Heart right ventricle (tissue), 16 donors: ENCODE results near the gene PPP1R14C. TPM values are rescaled to one million over a fixed set of nuclear protein-coding genes. Genes with fewer than 3 reads are reported as not detected.

Experiments
- ATAC-seq, 8 donors: fragments of 200-7000 bp; cut with Tn5 transposase; one replicate each; pipeline ENCODE4 v1.9.1; 2020; ENCODE audit warnings: mild to moderate bottlenecking in 8 of 8, moderate library complexity in 8 of 8, moderate number of reproducible peaks in 1 of 8
- DNase-seq, 2 donors: peaks; one replicate each; pipeline ENCODE4 v3.0.0-alpha.2; 2020
- H3K27ac ChIP-seq, 10 donors: fragments of 200-600 bp; sonication (generic) in 2 of 10; one replicate each; pipeline versions ENCODE4 v1.5.0 to v1.8.0; 2020 to 2022; ENCODE audit warnings: mild to moderate bottlenecking in 3 of 10
- H3K27me3 ChIP-seq, 7 donors: fragments of 200-600 bp; one replicate each; pipeline ENCODE4 v1.8.0; 2021 to 2022; ENCODE audit warnings: mild to moderate bottlenecking in 2 of 7
- H3K36me3 ChIP-seq, 9 donors: fragments of 200-600 bp; sonication (generic) in 1 of 9; one replicate each; pipeline versions ENCODE4 v1.5.0 to v1.8.0; 2020 to 2022; ENCODE audit warnings: mild to moderate bottlenecking in 2 of 9
- H3K4me1 ChIP-seq, 9 donors: fragments of 200-600 bp; sonication (generic) in 1 of 9; one replicate each; pipeline versions ENCODE4 v1.5.0 to v1.8.0; 2020 to 2022; ENCODE audit warnings: mild to moderate bottlenecking in 4 of 9
- H3K4me3 ChIP-seq, 10 donors: fragments of 200-600 bp; sonication (generic) in 2 of 10; one replicate each; pipeline versions ENCODE4 v1.5.0 to v1.8.0; 2020 to 2022; ENCODE audit warnings: mild to moderate bottlenecking in 7 of 10, moderate library complexity in 2 of 10
- H3K9me3 ChIP-seq, 11 donors: fragments of 200-600 bp in 10 of 11; sonication (generic) in 2 of 11; one replicate each; pipeline versions ENCODE4 v1.5.0 to v1.8.0; 2013 to 2022; ENCODE audit warnings: mild to moderate bottlenecking in 2 of 11, control low read depth in 1 of 11, moderate library complexity in 1 of 11
- CTCF ChIP-seq, 9 donors: fragments of 200-600 bp; sonication (generic) in 2 of 9; IDR thresholded peaks; one replicate each; pipeline versions ENCODE4 v1.5.0 to v1.8.0; 2021 to 2022; ENCODE audit warnings: antibody characterized with exemption in 9 of 9, mild to moderate bottlenecking in 5 of 9, moderate library complexity in 1 of 9
- WGBS, 2 donors: extraction: QIAGEN DNeasy Blood & Tissue Kit; methylation state at CpG; one replicate each; pipeline ENCODE4 v1.1.7; 2013; ENCODE audit warnings: inconsistent platforms in 1 of 2; 5-methylcytosine and 5-hydroxymethylcytosine counted together
- intact Hi-C, 10 donors: fragments of 100-400 bp; cut with DNase I; formaldehyde crosslinking; loops; one replicate each; pipeline versions ENCODE4 v1.11.1 to v1.14.2; 2022
- long read RNA-seq, 3 donors: library from polyadenylated mRNA; unstranded; transcript quantifications; one replicate each; pipeline ENCODE4 v2.0.0, GENCODE V29; 2020 to 2021
- polyA plus RNA-seq, 2 donors: library from polyadenylated mRNA; stranded (reverse); fragments of 200-250 nt; gene quantifications; one replicate each; pipeline ENCODE4 v1.2.3, GENCODE V29; 2013
- total RNA-seq, 10 donors: library from RNA; stranded (reverse); fragmentation: NEBNext Ultra II Directional in 3 of 10; extraction: Animal tissue kit (Norgen Biotek cat#: 25700) in 3 of 10; gene quantifications; one replicate each; pipeline versions ENCODE4 v1.2.1 to v1.2.4, GENCODE V29; 2021 to 2023
- donor health status: Arrhythmogenic right ventricular cardiomyopathy.
- donor health status: ischemic (EF 13 %, LVEDD 7.1; RV severe dilation, severe dysfunction).
- donor health status: healthy with polysubstance abuse.
- donor health status: DM: no; HTN: yes; CAD: no.
- donor health status: DM: no; HTN: no; CAD: no.
- donor health status: ischemic (EF 25% LVEDD 6.9; RV normal size, moderate dysfunction).
- donor health status: ischemic (EF 25% LVEDD 5.7; RV mildly dilated, moderate dysfunction).
- donor health status: healthy.
- donor health status: DM: yes; HTN: yes; CAD: no.
- donor health status: Ischemic cardiomyopathy.
- donor health status: ischemic (EF 35%, LVEDD 5.7; RV mildly dilated, moderate dysfunction).
- donor health status: nonischemic (EF 11% LVEDD 7.7; RV severe dilation, severe dysfunction).
- donor health status: DM: yes; HTN: yes; CAD: no.
- donor health status: PGD.
- donor health status: ischemic (EF 29% LVEDD 5.4; RV normal size, mild dysfunction).
- donor health status: nonischemic (EF 23%, LVEDD 6.1; RV moderate dilation, normal function).

Gene PPP1R14C, protein sequence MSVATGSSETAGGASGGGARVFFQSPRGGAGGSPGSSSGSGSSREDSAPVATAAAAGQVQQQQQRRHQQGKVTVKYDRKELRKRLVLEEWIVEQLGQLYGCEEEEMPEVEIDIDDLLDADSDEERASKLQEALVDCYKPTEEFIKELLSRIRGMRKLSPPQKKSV
- total RNA-seq (100 to 1,000 TPM in 4 of 10 donors, 10 to 100 TPM in 6; 75.9 to 145 (median 95.6) TPM), polyA plus RNA-seq (10 to 100 TPM; 22.6 to 41.9 TPM)
- long read RNA-seq, donor 1, transcript PPP1R14C-201 (4 exons, 2,152 nt), result major isoform, 180 of 191 reads
- long read RNA-seq, donor 1, partial matches to known transcripts, result 4 of 191 reads
- long read RNA-seq, donor 1, other reads (novel, unspliced or antisense), result 7 of 191 reads
- long read RNA-seq, donor 2, transcript PPP1R14C-201 (4 exons, 2,152 nt), result major isoform, 282 of 297 reads
- long read RNA-seq, donor 2, partial matches to known transcripts, result 7 of 297 reads
- long read RNA-seq, donor 2, other reads (novel, unspliced or antisense), result 8 of 297 reads
- long read RNA-seq, donor 3, transcript PPP1R14C-201 (4 exons, 2,152 nt), result major isoform, 62 of 88 reads
- long read RNA-seq, donor 3, partial matches to known transcripts, result 4 of 88 reads
- long read RNA-seq, donor 3, other reads (novel, unspliced or antisense), result 22 of 88 reads

- Histone ChIP-seq H3K4me1 (peaks cover 0 to 35% (median 17%) of the 10 kb centered on the region in 9 donors), H3K9me3 (peaks cover 0 to under 1% (median 0%) of the 10 kb centered on the region in 11 donors), H3K36me3 (no peaks in the 10 kb centered on the region), H3K4me3 (peak within 1 kb of the TSS; percentile 16 to 71 (median 62)), H3K27ac (peak within 1 kb of the TSS; percentile 26 to 83 (median 70)), H3K27me3 (peaks cover 0 to 89% (median 67%) of the 10 kb centered on the region in 7 donors)
- ATAC-seq, result peak; percentile 72 to 90 (median 80)
- DNase-seq, result peak; percentile 20 to 50
- intact Hi-C loops, result loop anchor here in 5 of 10 donors (2.0 to 10.0 kb wide), 6 partner anchors 34 to 189 kb away; no protein-coding TSS in a partner anchor
- 1% methylated on average over 85 to 103 of the region's 103 CpGs for WGBS, 2 donors
- TF ChIP-seq CTCF (IDR thresholded peaks at IDR 0.05), result no peak
Observed at GRCh38 chr6:150142670-150143515, at the start of gene PPP1R14C. PPP1R14C (plus strand) TSS chr6:150143044; CDS start chr6:150143193, 149 bp downstream.

DNA sequence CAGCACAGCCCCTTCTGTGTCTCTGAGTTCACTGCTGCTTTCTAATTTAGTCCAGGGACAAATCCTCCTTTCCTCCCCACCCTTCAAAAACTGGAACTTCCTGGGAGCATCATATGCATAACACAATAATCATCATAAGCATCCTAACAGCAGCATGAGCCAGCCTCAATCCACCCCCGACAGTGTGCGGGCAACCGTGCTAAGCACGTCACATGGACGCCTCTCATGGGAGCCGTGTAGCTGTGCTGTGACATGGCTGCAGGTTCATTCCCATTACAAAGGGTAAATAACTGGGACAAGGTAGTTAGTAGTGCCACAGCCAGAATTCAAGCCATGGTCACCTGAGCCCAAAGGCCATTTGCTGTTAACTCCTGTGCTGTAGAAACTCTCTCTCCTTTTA, 49.4 kb upstream of the PPP1R14C start:
- TF ChIP-seq CTCF (IDR thresholded peaks at IDR 0.05), result no peak
- DNase-seq, result no peak

DNA sequence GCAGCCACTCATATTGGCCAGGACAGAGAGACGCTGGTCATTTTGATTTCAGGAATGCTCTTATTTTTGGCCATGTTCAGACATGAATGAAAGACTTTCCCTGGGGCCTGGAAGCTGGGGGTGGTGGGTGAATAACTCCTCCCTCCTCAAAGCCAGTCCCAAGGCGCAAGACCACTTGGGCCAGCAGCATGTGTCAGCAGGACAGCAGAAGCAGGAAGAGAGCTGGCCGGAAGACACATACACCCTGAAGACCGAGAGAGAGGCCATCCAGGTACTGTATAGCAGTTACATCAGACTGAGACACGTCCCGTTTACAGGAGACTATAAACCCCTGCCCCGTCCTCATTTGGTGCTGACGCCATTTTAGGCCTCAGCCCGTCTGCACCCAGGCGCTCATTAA, 44.7 kb upstream of the PPP1R14C start:
- no peak overlapping the region for H3K27ac ChIP-seq
- H3K9me3 ChIP-seq, result peaks cover 0 to 4% (median 0%) of the 10 kb centered on the region in 11 donors
- DNase-seq (no peak), ATAC-seq (no peak)
- H3K4me3 ChIP-seq, result no peak overlapping the region
- no peak for TF ChIP-seq CTCF (IDR thresholded peaks at IDR 0.05)
- WGBS, 2 donors, result 90 to 93% methylated on average over 10 of the region's 10 CpGs
- peaks cover 0 to 12% (median 0%) of the 10 kb centered on the region in 7 donors for H3K27me3 ChIP-seq
- no peaks in the 10 kb centered on the region for H3K4me1 ChIP-seq
- intact Hi-C loops, result no loop called here
- H3K36me3 ChIP-seq, result no peaks in the 10 kb centered on the region

More for the DNA sequence above, 49.4 kb upstream of the PPP1R14C start:
- no peak for ATAC-seq
- Histone ChIP-seq H3K9me3 (no peaks in the 10 kb centered on the region), H3K36me3 (no peaks in the 10 kb centered on the region), H3K4me3 (no peak overlapping the region), H3K4me1 (no peaks in the 10 kb centered on the region), H3K27ac (no peak overlapping the region), H3K27me3 (peaks cover 0 to 31% (median 0%) of the 10 kb centered on the region in 7 donors)
- intact Hi-C loops, result no loop called here
- WGBS, 2 donors, result 83 to 86% methylated on average over 6 of the region's 6 CpGs

DNA sequence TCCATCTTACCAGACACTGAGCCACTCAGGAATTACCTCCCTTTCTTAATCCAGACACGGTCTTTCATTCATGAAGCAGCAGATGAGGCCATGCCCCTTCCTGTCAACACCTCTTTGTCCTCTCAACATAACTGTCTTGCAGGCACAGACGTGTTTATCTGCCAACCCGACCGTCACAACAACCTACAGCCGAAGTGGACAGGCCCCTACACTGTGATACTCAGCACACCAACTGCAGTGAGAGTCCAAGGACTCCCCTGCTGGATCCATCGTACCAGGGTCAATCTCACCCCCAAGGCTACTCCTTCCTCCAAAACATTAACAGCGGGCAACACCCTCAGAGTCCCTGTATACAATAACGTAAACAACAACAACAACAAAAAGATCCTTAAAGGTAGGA, 43.3 kb upstream of the PPP1R14C start:
- Histone ChIP-seq H3K36me3 (no peaks in the 10 kb centered on the region), H3K4me1 (no peaks in the 10 kb centered on the region), H3K27me3 (peaks cover 0 to 6% (median 0%) of the 10 kb centered on the region in 7 donors), H3K4me3 (no peak overlapping the region), H3K27ac (no peak overlapping the region), H3K9me3 (peaks cover 0 to 4% (median 0%) of the 10 kb centered on the region in 11 donors)
- ATAC-seq (no peak), DNase-seq (no peak)
- no peak for TF ChIP-seq CTCF (IDR thresholded peaks at IDR 0.05)
- intact Hi-C loops, result no loop called here
- WGBS, 2 donors, result 74 to 80% methylated on average over 8 of the region's 8 CpGs
